Stimulated activated CD4-positive, alpha-beta T cell treated with anti-CD3 and anti-CD28 coated beads, Interleukin-15, amount 100 ng/mL, for 48 hours (primary cell): ENCODE results near the gene PMEPA1.
A peak's percentile ranks its signal among the peaks of the same experiment; 100 is the strongest.
"Not testable (repeated sequence)": the region's sequence is repeated elsewhere in the genome, so short reads cannot be mapped to it uniquely, and the experiment has no call there.

Experiments
- DNase-seq, 2 donors: peaks; one replicate each; pipeline ENCODE4 v3.0.0-alpha.2; 2020; ENCODE audit warnings: low read depth in 2 of 2

PMEPA1 gene

DNA sequence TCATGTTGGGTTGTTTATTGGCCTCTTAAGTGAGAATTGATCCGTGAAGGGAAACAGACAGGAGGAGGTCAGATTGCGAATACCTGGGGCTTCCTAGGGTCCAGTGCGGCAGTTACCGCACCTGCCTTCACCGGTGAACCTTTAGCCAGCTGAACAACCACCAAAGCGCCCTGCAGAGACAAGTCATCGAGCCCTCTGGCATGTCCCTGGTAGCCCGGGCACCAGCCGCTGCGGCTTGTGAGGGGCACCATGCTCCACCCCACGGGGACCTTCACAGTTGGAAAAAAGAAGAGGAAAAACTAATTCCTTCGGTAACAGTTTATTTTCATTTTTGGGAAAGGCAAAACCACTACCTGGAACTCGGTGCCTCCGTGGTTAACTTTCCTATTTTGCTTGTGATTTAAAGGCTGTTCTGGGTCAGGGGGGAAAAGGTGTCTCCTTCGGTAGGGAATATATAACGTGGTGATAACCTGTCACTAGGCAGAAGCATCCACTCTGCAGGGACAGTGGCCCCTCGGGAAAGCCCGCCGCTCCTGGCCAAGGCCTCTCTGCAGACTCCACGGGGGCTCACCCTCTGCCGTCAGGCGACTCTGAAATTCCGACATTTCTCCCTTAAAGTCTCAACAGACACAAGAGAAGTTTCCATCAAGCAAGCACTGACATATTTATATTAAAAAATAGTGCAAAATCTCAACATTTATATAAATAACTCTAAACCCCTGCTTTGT is 58.9 kb downstream of the PMEPA1 start:
- DNase-seq = no peak

DNA sequence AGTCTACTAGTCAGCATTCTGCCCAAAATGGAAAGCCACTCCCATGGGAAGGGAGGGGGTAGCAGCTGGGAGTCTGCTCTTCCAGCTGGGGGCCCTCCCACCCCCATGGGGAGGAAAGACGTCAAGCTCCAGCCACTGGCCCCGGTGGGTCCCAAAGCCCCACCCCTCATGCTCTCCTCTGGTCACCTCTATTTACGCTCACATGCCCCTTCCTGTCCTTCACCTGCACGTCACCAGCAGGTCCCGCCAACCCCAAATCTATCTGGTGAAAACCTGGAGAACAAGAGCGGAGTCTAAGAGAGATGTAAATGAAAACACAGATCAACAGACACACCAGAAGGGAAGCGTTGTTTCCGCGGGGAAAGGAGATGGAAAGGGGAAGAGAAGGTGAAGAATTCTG is 59.5 kb downstream of the PMEPA1 start:
- DNase-seq = no peak

DNA sequence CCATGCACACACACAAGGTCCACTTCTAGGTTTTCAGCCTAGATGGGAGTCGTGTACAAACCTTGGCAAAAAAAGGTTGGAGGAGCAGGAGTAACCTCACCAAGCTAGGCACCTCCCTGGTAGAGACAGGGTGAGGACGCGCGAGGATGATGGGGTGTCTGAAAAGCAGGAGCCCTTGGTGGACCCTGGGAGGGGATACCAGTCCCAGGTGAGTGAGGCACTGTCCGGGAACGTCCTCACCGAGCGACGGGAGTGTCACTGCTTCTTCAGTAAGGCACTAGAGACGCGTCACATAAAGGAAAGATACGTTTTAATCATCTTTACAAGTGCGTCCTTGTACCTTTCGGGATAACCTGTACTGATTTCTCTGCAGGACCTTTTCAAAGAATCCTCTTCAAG is 60.2 kb downstream of the PMEPA1 start:
- no peak for DNase-seq

DNA sequence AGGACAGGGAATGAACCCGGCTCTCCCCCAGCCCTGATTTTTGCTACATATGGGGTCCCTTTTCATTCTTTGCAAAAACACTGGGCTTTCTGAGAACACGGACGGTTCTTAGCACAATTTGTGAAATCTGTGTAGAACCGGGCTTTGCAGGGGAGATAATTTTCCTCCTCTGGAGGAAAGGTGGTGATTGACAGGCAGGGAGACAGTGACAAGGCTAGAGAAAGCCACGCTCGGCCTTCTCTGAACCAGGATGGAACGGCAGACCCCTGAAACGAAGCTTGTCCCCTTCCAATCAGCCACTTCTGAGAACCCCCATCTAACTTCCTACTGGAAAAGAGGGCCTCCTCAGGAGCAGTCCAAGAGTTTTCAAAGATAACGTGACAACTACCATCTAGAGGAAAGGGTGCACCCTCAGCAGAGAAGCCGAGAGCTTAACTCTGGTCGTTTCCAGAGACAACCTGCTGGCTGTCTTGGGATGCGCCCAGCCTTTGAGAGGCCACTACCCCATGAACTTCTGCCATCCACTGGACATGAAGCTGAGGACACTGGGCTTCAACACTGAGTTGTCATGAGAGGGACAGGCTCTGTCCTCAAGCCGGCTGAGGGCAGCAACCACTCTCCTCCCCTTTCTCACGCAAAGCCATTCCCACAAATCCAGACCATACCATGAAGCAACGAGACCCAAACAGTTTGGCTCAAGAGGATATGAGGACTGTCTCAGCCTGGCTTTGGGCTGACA is 60.8 kb downstream of the PMEPA1 start:
- DNase-seq = no peak

DNA sequence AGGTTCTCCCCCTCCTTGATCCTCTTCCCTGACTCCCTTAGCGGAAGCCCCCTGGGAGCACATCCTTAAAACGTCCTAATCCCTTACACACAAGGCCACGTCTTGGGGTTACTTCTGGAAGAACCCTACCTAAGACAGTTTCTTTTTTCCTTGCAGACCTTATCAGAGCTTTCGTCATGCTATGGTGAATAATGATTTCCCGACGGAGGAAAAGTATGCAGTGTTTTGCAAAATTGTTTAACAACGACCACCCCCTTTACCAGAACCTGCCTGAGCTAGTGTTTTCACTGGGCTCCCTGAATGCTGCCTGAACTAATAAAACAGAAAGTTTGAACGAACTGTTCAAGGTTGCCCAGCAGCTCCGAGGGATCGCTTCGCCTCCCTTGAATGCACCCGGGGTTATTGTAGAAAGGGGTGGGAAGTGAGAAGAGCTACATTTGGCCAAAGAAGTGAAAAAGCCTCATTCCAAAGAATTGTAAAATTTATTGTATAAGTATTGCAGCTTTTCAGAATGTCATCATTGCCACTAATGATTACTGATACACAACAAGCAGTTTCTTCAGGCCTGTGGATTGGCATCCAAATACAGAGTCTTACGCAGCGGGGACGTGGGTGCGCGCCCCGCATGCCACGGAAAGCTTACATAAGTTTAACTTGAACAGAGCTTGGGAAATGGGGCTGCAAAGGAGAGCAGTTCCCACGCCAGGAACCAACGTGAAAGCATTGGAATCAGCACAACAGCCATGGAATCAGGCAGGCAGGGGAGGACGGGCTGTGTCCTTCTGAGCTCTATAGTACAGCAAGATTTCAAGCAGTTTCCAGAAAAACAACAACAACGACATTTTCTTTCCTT is 61.7 kb downstream of the PMEPA1 start:
- no peak for DNase-seq

DNA sequence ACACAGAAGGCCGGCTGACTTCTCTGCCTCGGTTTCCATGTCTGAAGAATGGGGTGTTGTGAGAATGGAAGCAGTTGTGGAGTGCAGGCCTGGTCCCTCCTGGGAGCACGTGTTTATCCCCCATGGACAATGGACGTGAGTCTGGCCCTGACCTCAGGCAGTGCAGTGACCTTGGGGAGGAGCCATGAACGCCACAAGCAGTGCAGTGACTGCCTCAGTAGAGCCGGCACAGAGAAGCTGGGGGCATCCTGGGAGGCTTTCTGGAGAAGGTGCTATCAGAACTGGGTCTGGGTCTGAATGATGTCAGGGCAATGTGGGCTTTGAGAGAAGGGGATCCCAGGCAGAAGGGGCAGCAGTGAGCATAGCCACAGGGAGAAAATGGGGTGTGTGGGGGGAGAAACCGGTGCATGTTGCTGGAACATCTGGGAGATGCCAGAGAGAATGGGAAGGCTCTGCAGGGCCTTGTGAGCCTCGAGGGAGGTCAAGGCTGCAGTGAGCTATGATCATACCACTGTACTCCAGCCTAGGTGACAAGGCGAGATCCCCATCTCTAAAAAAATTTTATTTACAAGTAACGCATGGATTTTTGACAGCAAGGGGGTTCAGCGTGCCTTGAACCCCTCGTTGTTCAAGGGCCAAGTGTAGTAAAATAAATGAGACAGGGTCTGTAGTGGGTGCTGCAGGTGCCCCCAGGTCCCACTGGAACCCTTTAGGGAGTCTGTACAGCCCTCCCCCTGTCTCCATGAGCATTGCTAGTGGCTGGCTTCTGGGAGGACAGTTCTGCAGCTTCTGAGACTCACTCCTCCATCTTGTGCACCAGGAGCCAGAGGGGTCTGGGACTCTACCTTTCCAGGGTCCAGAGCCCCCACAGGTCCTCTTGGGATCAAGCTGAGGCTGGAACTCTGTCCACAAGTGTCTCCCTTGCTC is 62.5 kb downstream of the PMEPA1 start:
- DNase-seq = no peak

DNA sequence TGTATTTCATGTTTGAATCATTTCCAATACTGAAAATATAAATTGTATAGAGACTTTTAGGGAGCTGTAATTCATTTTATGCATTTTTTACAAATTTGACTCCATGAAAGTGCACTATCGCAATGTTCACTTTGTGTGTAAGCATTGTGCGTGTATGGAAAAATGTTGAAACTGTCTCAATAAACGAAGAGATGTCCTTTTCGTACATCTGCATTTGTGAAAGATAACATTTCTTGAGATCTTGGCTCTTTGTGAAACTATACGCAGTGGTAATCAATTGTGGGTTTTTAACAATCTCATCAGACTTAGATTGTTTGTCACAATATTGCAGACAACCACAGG is 70.9 kb downstream of the PMEPA1 start:
- no peak for DNase-seq

DNA sequence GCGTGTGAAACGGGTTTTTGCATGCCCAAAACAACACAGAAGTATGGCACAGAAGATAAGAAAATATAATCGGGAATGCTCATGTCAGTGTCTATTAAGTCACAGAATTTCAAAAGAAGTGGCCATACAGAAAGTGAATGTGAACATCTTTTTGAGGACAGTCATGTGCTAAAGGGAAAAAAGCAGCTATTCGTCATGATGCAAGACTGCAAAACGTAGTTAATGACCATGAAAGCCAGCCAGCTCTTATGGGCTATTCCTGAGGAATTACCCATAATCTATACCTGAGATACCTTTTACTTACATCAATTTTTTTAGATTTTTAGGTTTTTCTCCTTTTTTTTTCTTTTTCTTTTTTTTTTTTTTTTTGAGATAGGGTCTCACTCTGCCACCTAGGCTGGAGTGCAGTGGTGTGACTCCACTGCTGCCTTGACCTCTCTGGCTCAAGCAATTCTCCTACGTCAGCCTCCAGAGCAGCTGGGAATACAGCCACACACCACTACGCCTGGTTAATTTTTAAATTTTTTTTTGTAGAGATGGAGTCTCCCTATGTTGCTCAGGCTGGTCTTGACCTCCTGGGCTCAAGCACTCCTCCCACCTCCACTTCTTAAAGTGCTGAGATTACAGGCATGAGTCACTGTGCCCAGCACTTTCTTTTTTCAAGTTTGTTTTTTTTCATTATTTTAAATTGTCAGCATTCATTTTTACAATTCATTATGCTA is 71.5 kb downstream of the PMEPA1 start:
- no peak for DNase-seq

DNA sequence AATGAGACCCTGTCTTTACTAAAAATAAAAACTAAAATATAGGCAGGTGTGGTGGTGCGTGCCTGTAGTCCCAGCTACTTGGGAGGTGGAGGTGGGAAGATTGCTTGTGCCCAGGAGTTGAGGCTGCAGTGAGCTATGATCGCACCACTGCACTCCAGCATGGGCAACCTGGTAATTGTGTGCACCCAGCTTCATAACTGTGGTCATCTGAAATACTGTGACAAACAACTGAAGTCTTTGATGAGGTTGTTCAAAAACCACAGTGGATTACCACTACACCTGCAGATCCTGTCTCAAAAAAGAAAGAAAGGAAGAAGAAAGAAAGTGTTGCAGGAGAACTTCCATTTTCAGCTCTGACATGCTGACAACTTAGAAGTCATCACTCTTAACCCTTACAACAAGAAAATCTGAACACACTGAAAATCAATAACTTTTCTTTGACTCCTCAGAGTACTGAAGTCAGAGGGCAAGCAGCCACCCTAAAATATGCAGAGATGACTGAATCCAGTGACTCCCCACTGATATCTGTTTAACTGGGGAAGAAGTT is 75.8 kb downstream of the PMEPA1 start:
- DNase-seq = no peak

DNA sequence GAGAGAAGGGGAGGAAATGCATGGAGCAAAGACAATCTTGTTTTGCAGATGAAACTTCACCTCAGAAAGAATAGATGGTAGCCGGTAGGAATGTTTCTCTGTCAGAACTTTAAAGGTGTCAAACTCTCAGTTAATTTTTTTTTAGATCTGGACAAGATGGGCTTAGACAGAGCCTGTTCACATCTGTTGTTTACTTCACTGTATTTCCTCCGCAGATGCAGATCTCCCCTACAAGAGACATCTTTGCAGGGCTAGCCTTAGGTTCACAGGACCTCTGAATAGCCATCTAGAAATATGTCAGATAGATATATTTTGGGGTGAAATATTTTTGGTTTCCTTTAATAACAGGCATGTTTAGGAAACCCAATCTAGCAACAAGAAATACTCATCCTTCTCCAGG is 77.5 kb downstream of the PMEPA1 start:
- no peak for DNase-seq

DNA sequence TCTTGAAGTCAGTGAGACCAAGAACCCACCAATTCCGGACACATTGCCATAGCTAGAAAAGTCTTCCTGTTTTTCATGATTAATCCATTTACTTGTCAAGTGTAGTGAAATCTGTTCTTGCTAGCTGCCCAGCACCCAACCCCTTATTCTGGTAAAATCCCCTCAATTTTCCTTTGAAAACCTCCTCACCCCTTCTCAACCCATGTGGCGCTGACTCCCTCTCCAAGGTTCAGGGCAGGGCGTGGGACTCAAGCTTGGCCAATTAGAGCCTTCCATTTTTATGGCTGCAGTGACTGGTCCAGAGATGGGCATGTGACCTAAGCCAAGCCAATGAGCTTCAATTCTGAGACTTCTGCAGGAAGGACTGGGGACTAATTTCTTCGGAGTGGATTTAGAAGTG is 79.8 kb downstream of the PMEPA1 start:
- peak; percentile 45 for DNase-seq

DNA sequence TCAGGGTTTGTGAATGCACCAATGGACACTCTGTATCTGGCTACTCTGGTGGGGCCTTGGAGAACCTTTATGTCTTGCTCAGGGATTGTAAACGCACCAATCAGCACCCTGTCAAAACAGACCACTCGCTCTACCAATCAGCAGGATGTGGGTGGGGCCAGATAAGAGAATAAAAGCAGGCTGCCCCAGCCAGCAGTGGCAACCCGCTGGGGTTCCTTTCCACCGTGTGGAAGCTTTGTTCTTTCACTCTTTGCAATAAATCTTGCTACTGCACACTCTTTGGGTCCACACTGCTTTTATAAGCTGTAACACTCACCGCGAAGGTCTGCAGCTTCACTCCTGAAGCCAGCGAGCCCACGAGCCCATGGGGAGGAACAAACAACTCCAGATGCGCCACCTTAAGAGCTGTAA is 80.3 kb downstream of the PMEPA1 start:
- DNase-seq = peak in 1 of 2 donors; percentile 33

DNA sequence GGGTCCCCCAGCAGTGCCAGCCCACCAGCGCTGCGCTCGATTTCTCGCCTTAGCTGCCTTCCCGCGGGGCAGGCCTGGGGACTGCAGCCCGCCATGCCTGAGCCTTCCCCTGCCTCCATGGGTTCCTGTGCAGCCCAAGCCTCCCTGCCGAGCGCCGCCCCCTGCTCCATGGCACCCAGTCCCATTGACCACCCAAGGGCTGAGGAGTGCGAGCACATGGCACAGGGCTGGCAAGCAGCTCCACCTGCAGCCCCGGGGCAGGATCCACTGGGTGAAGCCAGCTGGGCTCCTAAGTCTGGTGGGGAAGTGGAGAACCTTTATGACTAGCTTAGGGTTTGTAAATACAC is 80.9 kb downstream of the PMEPA1 start:
- not testable (repeated sequence) for DNase-seq

DNA sequence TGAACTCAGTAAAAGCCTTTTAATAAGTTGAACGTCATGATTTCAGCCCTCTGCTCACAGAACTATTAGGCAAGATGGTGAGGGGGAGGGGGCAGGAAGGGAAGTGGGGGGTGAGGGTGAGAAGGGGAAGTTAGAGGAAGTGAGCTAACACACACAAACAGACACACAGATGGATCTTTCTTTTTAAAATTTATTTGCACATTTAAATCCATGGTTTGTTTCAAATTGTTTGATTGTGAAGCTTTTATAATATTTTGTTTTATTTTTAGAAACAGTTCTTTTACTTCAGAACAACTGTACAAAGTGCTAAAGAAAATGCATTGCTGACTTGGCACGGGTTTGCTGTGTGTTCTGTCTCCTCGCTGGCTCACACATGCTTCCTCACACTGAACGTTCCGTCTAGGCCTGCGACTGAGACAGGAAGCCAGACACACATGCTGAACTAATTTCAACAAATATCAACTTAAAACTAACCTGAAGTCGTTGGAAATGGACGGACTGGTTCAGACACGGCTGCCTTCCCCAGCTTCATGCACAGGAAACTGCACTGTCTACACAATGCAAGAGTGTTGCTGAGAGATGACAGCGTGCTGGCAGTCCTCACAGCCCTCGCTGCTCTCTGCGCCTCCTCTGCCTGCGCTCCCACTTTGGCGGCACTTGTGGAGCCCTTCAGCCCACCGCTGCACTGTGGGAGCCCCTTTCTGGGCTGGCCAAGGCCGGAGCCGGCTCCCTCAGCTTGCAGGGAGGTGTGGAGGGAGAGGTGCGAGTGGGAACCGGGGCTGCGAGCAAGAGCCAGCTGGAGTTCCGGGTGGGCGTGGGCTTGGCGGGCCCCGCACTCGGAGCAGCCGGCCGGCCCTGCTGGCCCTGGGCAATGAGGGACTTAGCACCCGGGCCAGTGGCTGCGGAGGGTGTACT is 81.5 kb downstream of the PMEPA1 start:
- no peak for DNase-seq

DNA sequence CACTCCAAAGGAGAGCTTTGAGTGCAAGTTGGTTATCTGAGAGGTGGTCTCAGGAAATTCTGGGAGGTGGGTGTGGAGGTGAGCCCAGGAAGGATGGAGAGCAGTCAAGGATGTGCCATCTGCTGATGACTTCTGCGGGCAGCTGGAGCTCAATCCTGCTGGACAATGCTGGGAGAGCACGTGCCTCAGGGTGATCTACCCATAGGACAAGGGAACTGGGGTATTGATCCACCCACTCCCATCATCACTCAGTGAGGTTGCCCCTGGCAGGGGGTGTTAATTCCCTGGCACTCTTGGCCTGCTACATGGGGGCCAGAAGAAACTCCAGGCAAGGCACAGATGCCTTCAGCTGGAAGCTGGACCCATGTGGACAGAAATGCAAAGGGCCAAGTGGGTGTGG is 82.5 kb downstream of the PMEPA1 start:
- DNase-seq = no peak

DNA sequence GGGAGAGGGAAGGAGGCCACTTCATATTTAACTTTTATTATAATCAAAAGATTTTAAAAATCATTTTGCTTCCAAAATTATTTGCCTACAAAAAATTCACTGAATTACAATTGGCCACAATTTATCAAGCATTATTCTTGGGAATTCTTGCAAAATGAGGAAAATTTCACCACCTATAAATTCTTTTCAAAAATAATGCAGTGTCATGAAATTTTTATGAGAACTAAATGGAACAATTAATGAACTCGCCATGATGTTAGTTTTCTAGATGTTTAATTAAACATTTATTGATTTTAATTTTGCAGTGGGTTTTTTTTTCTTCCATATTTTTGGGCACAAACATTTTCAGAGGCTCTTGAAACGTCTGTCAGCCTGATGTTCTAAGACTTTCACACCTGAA is 83.8 kb downstream of the PMEPA1 start:
- no peak for DNase-seq

DNA sequence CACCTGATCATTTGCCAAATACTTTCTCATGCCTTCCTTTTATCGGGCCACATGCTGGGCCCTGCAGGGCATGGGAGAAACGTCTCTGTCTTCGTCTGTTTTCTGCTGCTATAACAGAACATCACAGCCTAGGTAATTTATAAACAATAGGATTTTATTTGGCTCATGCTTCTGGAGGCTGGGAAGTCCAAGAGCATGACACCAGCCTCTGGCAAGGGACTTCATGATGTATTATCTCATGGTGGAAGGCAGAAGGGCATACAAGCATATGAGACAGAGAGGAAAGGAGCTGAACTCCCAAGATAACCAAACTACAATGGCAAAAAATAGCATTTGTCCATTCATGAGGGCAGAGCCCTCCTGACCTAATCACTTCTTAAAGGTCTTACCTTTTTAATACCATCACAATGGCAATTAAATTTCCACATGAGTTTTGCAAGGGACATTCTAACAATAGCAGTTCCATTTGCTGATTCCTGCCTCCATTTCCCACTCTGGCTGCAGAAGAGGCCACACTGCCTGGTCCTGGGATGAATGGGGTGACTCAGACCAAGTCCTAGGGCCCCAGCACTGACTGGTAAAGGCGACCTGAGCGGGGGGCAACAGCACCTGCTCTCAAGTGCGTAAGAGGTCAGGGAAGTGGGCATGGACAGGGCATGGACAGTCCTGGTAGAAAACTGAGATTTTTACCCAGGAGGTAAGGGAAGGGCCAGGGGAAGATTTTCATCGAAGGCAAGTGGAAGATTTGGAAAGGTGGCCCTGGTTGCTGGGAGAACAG is 84.4 kb downstream of the PMEPA1 start:
- DNase-seq = no peak

DNA sequence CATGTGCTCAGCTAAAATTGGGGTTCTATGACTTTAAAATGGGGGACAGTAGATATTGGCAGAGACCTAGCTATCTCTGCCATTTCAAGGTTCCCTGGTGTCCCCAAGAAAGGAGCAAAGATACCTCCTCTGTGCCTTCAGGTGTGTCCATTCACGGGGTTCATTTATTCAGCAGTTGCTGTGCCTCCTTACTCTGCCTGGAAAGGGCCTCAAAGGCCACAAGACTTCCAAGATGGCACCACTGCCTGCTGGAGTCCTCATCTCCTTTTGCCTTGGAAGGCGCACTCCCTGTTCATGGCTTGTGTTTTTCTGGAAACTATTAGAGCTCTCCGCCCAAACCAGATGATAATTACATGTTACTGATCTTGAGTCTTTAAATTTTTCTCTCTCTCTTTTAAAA is 85.7 kb downstream of the PMEPA1 start:
- no peak for DNase-seq
